Thyroid gland (tissue), 4 donors: ENCODE data around the gene SLC49A4. TPM values are rescaled to one million over a fixed set of nuclear protein-coding genes. Genes with fewer than 3 reads are reported as not detected.

ENCODE experiments used
- DNase-seq, 2 donors: peaks; one replicate each; pipeline ENCODE4 v3.0.0-alpha.2; 2019
- H3K27ac ChIP-seq, 3 donors: fragments of 200-600 bp; sonication (generic); 1 replicate in 2 of 3; 2 replicates in 1 of 3; pipeline ENCODE4 v1.5.1; 2016 to 2019; ENCODE audit warnings: mild to moderate bottlenecking in 1 of 3, moderate library complexity in 1 of 3
- H3K27me3 ChIP-seq: fragments of 200-600 bp; sonication (generic); one replicate; pipeline ENCODE4 v1.5.1; 2019
- H3K36me3 ChIP-seq, 2 donors: fragments of 200-600 bp; sonication (generic); one replicate each; pipeline ENCODE4 v1.5.1; 2016 to 2019
- H3K4me1 ChIP-seq, 2 donors: fragments of 200-600 bp; sonication (generic); one replicate each; pipeline ENCODE4 v1.5.1; 2017 to 2019
- H3K4me3 ChIP-seq, 3 donors: fragments of 200-600 bp; sonication (generic); replicated peaks in 1 of 3; 1 replicate in 2 of 3; 2 replicates in 1 of 3; pipeline ENCODE4 v1.5.1; 2016; ENCODE audit warnings: mild to moderate bottlenecking in 1 of 3
- H3K9me3 ChIP-seq: fragments of 200-600 bp; sonication (generic); one replicate; pipeline ENCODE4 v1.5.1; 2017
- POLR2A ChIP-seq, 2 donors: fragments of 450-650 bp; IDR thresholded peaks; one replicate each; pipeline ENCODE4 v1.6.1; 2017; ENCODE audit warnings: antibody characterized with exemption in 2 of 2, mild to moderate bottlenecking in 2 of 2, moderate library complexity in 1 of 2
- WGBS, 2 donors: methylation state at CpG; one replicate each; pipeline ENCODE4 v1.1.5; 2017; 5-methylcytosine and 5-hydroxymethylcytosine counted together
- intact Hi-C: fragments of 100-400 bp; cut with DNase I; formaldehyde crosslinking; loops from one replicate; pipeline ENCODE4 v1.15.1; 2023
- total RNA-seq, 4 donors: library from RNA; depleted of rRNA; stranded (reverse); fragments of >200 nt; gene quantifications; one replicate each; pipeline ENCODE4 v1.2.3, GENCODE V29; 2016
- TF ChIP-seq, protein P1 (sequence below), 6 experiments: fragments of 200-600 bp in 3 of 6; fragments of 450-650 bp in 3 of 6; sonication (generic) in 3 of 6; IDR thresholded peaks; one replicate each; pipeline ENCODE4 v1.5.1; 2016 to 2019; ENCODE audit warnings: antibody characterized with exemption in 6 of 6, mild to moderate bottlenecking in 2 of 6, inconsistent platforms in 1 of 6, moderate library complexity in 1 of 6

Gene SLC49A4
- total RNA-seq, 4 donors from 2014 or later = 22.6 to 32.5 (median 28.2) TPM

- Histone ChIP-seq H3K36me3 (no peaks in the 10 kb centered on the region), H3K9me3 (no peaks in the 10 kb centered on the region), H3K4me1 (no peaks in the 10 kb centered on the region), H3K27ac (no peak overlapping the region), H3K4me3 (no peak overlapping the region), H3K27me3 (no peaks in the 10 kb centered on the region)
- no peak for DNase-seq
- WGBS, 2 donors = 75 to 80% methylated on average over 1 of the region's 1 CpG
- TF ChIP-seq, protein P1, sequence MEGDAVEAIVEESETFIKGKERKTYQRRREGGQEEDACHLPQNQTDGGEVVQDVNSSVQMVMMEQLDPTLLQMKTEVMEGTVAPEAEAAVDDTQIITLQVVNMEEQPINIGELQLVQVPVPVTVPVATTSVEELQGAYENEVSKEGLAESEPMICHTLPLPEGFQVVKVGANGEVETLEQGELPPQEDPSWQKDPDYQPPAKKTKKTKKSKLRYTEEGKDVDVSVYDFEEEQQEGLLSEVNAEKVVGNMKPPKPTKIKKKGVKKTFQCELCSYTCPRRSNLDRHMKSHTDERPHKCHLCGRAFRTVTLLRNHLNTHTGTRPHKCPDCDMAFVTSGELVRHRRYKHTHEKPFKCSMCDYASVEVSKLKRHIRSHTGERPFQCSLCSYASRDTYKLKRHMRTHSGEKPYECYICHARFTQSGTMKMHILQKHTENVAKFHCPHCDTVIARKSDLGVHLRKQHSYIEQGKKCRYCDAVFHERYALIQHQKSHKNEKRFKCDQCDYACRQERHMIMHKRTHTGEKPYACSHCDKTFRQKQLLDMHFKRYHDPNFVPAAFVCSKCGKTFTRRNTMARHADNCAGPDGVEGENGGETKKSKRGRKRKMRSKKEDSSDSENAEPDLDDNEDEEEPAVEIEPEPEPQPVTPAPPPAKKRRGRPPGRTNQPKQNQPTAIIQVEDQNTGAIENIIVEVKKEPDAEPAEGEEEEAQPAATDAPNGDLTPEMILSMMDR (IDR thresholded peaks at IDR 0.05) = no peak
- no peak for TF ChIP-seq POLR2A (IDR thresholded peaks at IDR 0.05)
- intact Hi-C loops = no loop called here
Measured at GRCh38 chr3:122785231-122785630, 9.6 kb upstream of the SLC49A4 start.

- Histone ChIP-seq H3K27ac (no peak overlapping the region), H3K36me3 (no peaks in the 10 kb centered on the region), H3K27me3 (no peaks in the 10 kb centered on the region), H3K4me3 (no peak overlapping the region), H3K4me1 (peaks cover 0 to 2% of the 10 kb centered on the region in 2 donors), H3K9me3 (no peaks in the 10 kb centered on the region)
- TF ChIP-seq POLR2A (IDR thresholded peaks at IDR 0.05) = no peak
- TF ChIP-seq, protein P1 (IDR thresholded peaks at IDR 0.05) = no peak
- 96% methylated on average over 1 of the region's 1 CpG for WGBS, 2 donors
- intact Hi-C loops = no loop called here
- DNase-seq = no peak
Measured at GRCh38 chr3:122786066-122786465, 8.8 kb upstream of the SLC49A4 start.

DNA sequence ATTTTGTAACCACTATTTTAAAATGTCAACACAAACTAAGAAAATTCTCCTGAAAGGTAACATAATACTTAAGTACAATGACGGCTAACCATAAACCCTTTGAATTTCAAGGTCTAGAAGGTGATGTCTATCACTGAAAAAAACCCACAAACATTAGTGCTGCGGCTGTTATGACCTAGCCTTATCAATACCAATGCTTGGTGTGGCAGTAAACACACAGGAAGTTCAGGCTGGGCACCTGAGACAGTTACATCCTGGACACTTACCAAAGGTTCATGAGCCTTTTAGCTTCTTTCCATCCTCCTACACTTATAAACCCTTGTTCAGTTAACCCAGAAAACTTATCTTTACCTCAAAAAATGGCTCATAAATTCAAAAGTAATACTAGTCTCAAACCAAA lies 7.0 kb upstream of the SLC49A4 start:
- Histone ChIP-seq H3K9me3 (no peaks in the 10 kb centered on the region), H3K4me3 (no peak overlapping the region), H3K27me3 (no peaks in the 10 kb centered on the region), H3K4me1 (peaks cover 0 to 4% of the 10 kb centered on the region in 2 donors), H3K36me3 (no peaks in the 10 kb centered on the region), H3K27ac (no peak overlapping the region)
- 89 to 90% methylated on average over 2 of the region's 2 CpGs for WGBS, 2 donors
- TF ChIP-seq, protein P1 (IDR thresholded peaks at IDR 0.05) = no peak
- TF ChIP-seq POLR2A (IDR thresholded peaks at IDR 0.05) = no peak
- DNase-seq = no peak
- intact Hi-C loops = no loop called here

GRCh38 chr3:122789585-122790273 lies 5.1 kb upstream of the SLC49A4 start:
- DNase-seq = no peak
- 93 to 96% methylated on average over 11 of the region's 11 CpGs for WGBS, 2 donors
- Histone ChIP-seq H3K9me3 (no peaks in the 10 kb centered on the region), H3K27me3 (no peaks in the 10 kb centered on the region), H3K27ac (no peak overlapping the region), H3K36me3 (no peaks in the 10 kb centered on the region), H3K4me3 (no peak overlapping the region), H3K4me1 (peaks cover 0 to 4% of the 10 kb centered on the region in 2 donors)
- intact Hi-C loops = loop anchor here (10.0 kb wide), 1 partner anchor 375 kb away; the partner anchor contains the start of gene WDR5B
- TF ChIP-seq, protein P1 (IDR thresholded peaks at IDR 0.05) = no peak
- TF ChIP-seq POLR2A (IDR thresholded peaks at IDR 0.05) = no peak
